NCI-H82 treated with DMSO at 0.1 percent for 48 hours (cell line): ENCODE measurements around the gene SPEF2.
"Not testable (repeated sequence)": the region's sequence is repeated elsewhere in the genome, so short reads cannot be mapped to it uniquely, and the experiment has no call there.

Experiments
- DNase-seq: peaks from one replicate; lab custom pipeline; 2025; ENCODE audit not compliant: unreplicated experiment; lab: John Stamatoyannopoulos, UW

Gene SPEF2

GRCh38 chr5:35651002-35651756 lies 33.5 kb downstream of the SPEF2 start:
- DNase-seq = no peak

GRCh38 chr5:35656721-35657120 lies 39.1 kb downstream of the SPEF2 start:
- no peak for DNase-seq

DNA sequence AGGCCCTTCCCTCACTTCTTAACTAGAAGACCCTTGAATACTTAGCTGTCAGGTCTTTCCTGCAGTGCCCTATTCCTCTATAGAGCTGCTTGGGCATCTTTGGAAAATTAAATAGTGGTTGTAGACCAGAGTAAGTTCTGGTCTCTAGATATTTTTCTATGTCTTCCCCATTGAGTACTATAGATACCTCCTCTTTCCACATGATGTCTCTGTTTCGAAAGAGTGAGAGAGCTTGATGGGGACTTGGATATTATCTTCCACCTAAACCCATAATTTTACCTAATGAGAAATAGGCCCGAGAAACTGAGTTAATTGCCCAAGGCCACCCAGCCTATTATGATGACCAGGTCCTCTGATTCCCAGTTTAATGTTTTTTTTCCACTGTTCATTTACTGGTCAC lies 40.2 kb downstream of the SPEF2 start:
- DNase-seq = no peak

DNA sequence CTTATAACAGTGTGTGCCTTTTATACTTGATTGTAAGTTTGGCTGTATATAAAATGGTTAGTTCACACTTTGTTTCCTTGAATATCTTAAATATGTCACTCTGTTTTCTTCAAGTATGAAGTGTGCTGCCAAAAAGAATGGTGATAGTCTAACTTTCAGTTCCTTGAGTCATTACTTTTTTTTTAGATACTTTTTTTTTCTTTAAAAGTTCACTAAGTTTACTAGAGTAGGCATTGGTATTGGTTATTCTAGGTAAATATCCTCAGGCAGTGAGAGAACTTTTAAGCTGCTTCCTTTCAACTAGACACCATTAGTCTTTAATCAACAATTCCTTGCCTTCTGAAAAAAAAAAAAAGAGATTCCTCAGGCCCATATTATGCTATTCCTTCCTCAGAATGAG lies 41.9 kb downstream of the SPEF2 start:
- no peak for DNase-seq

DNA sequence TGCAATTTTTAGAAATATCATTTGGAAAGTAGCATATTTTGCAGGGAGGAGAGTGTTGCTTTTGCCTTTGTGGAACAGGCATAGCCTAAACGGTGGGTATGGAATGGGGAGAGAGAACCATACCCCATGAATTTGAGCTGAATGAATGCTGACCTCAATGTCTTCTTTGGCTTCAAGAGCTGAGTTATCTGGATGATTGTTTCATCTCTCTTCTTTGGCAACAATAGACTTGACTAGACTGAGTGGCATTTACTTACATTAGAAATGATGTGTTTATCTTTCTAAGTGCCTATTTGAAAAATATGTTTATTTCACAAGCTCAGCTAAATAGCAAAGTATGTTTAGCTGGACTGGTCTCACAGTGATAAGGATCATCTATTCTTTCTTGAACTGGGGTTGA lies 42.8 kb downstream of the SPEF2 start:
- no peak for DNase-seq

GRCh38 chr5:35664584-35664983 lies 46.9 kb downstream of the SPEF2 start:
- no peak for DNase-seq

DNA sequence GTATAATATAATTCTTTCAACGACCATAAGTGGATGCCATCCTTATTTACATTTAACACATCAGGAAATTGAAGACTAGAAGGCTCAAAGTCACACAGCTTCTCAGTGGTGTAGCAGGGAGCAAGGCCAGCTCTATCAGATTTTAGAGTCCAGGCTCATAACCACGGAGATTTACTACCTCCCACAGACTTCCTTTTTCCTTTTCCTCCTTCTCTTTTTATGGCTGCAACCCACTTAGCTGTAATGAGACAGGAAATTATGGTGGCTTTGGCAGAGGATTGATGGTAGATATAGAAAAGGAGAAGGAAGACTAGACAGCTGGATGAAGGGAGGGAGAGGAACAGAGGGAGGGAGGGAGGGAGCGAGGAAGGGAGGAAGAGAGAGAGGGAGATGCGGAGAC lies 47.4 kb downstream of the SPEF2 start:
- no peak for DNase-seq

- DNase-seq = no peak
These were observed 50.7 kb downstream of the SPEF2 start for GRCh38 chr5:35668319-35668718.

DNA sequence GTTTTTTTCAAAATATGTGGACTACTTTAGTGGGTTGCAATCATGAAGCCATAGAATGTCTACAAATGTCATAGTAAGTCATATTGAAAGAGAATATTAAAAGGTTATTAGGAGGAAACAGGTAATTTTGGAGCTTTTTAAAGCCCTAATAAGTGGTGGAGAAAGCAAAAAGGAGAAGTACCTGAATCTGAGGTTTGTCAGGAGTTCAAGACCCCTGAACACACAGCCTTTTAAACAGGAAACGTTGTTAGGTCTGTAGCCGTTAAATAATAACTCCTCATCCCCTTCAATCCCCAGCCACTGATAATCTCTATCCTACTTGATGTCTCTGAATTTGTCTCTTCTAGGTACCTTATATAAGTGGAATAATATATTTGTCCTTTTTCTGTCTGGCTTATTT lies 51.1 kb downstream of the SPEF2 start:
- DNase-seq = no peak

- DNase-seq = no peak
These were observed 54.1 kb downstream of the SPEF2 start for GRCh38 chr5:35671541-35672295.

- DNase-seq = not testable (repeated sequence)
These were observed 54.6 kb downstream of the SPEF2 start for GRCh38 chr5:35672296-35672655.

GRCh38 chr5:35672995-35673394 lies 55.3 kb downstream of the SPEF2 start:
- DNase-seq = no peak

DNA sequence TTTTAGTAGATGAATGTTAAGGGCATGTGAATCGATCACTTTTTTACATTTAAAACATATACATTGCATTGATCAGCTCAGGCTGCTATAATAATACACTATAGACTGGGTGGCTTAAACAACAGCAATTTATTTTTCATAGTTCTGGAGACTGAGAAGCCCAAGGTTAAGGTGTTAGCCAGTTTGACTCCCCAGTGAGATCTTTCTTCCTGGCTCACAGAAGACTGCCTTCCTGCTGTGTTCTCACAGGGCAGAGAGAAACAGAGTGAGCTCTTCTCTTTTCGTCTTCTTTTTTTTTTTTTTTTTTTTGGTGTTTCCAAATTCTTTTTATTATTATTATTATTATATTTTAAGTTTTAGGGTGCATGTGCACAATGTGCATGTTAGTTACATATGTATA lies 56.4 kb downstream of the SPEF2 start:
- DNase-seq = no peak

GRCh38 chr5:35675392-35675791 lies 57.7 kb downstream of the SPEF2 start:
- DNase-seq = no peak

- DNase-seq = no peak
These were observed 60.2 kb downstream of the SPEF2 start for GRCh38 chr5:35677878-35678277.

DNA sequence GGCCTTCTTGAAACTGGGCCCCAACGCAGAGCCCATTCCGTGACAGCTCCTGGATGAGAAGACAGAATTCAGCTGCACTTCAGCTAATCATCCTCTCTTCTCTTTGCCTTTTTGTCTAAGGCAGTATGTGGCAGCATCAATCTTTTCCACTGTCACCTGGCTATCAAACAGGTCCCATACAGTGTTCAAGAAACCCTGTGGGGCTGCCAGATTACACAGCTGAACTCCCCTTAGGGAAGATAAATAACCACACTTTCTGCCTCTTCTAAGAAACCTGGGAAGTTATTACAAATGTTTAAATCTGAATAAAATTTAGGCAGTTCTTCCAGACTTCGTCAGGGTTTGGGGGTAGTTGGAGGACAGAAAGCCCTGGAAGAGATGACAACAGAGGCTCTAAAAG lies 61.0 kb downstream of the SPEF2 start:
- DNase-seq = no peak

GRCh38 chr5:35679357-35679756 lies 61.7 kb downstream of the SPEF2 start:
- no peak for DNase-seq

- no peak for DNase-seq
These were observed 64.2 kb downstream of the SPEF2 start for GRCh38 chr5:35681911-35682310.

GRCh38 chr5:35683466-35683865 lies 65.8 kb downstream of the SPEF2 start:
- DNase-seq = no peak

DNA sequence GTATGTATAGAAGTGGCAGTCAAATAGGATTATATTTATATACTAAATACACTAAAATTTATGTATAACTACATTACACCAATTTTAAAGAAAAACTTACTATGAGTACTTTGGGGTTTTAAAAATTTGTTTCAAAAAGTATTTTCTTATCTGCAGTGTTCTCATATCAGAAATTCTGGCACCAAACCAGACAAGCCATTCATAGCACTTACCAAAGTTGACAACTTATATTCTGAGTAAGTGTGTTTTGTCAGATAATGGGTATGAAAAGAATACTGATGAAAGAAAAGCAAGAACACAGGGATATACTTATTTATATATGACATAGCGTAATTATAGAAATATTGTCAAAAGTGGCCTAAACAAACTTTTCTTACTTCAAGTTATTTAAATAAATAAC lies 67.5 kb downstream of the SPEF2 start:
- no peak for DNase-seq

- no peak for DNase-seq
These were observed 70.3 kb downstream of the SPEF2 start for GRCh38 chr5:35687961-35688360.

- DNase-seq = no peak
These were observed 76.8 kb downstream of the SPEF2 start for GRCh38 chr5:35694481-35694880.
